Left ventricle myocardium superior (tissue), 1 donor: Measurements from ENCODE around the gene QDPR. TPM values are rescaled to one million over a fixed set of nuclear protein-coding genes. Genes with fewer than 3 reads are reported as not detected.
A peak's percentile ranks its signal among the peaks of the same experiment; 100 is the strongest.

Experiments used
- ATAC-seq: fragments of 200-7000 bp; cut with Tn5 transposase; one replicate; pipeline ENCODE4 v1.9.1; 2020; ENCODE audit warnings: mild to moderate bottlenecking, moderate library complexity
- DNase-seq: peaks from one replicate; pipeline ENCODE4 v3.0.0-alpha.2; 2020
- intact Hi-C: fragments of 100-400 bp; cut with micrococcal nuclease; formaldehyde crosslinking; loops from one replicate; pipeline ENCODE4 v1.11.0; 2022
- total RNA-seq: library from RNA; stranded (reverse); fragmentation: NEBNext Ultra II Directional; extraction: Animal tissue kit (Norgen Biotek cat#: 25700); gene quantifications from one replicate; pipeline ENCODE4 v1.2.1, GENCODE V29; 2021
- donor health status: DM: no; HTN: yes; CAD: no; lungs with severe emphysema.

The QDPR gene
- total RNA-seq, 1 donor from 2014 or later, result 53.6 TPM

DNA sequence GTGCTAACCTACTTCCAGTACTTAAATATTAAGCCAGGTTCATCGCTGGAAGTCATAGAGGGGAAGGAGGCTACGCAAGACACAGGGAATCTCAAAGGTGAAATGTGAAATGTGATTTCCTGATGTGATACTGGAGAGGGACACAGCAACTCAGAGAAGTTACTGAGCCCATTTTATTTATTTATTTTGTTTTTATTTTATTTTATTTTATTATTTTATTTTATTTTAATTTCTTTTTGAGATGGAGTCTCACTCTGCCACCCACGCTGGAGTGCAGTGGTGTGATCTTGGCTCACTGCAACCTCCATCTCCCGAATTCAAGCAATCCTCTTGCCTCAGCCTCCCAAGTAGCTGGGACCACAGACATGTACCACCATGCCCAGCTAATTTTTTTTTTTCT lies 22.8 kb upstream of the QDPR start:
- ATAC-seq (no peak), DNase-seq (no peak)
- intact Hi-C loops, result no loop called here

- intact Hi-C loops, result no loop called here
- DNase-seq (no peak), ATAC-seq (no peak)
These were observed 19.8 kb upstream of the QDPR start for GRCh38 chr4:17531538-17532285.

DNA sequence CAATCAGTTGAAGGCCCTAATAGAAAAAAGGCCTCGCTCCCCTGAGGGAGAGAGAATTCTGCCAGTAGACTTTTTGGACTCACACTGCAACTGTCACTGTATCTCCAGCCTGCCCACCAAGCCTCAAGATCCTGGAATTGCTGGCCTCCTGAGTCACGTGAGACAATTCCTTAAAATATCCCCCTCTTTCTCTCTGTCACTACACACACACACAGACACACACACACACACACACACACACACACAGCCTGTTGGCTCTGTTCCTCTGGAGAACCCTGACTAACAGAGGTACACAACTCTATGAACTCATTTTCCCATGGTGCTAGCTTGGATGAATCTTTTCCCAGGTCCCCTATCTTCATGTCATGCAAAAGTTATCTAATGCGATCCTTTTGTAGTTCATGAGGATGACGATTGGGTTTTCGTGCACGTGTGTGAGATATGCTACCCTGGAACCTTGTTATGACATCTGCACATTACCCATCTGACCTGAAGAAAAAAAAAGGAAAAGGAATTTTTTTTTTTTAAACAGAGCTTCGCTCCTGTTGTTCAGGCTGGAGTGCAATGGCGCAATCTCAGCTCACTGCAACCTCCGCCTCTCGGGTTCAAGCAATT lies 16.8 kb upstream of the QDPR start:
- ATAC-seq, result no peak
- DNase-seq, result no peak
- intact Hi-C loops, result no loop called here

GRCh38 chr4:17526695-17527477 lies 15.0 kb upstream of the QDPR start:
- intact Hi-C loops, result no loop called here
- no peak for ATAC-seq
- DNase-seq, result no peak

- intact Hi-C loops, result no loop called here
- no peak for ATAC-seq
- no peak for DNase-seq
These were observed 11.8 kb upstream of the QDPR start for GRCh38 chr4:17523662-17524061.

DNA sequence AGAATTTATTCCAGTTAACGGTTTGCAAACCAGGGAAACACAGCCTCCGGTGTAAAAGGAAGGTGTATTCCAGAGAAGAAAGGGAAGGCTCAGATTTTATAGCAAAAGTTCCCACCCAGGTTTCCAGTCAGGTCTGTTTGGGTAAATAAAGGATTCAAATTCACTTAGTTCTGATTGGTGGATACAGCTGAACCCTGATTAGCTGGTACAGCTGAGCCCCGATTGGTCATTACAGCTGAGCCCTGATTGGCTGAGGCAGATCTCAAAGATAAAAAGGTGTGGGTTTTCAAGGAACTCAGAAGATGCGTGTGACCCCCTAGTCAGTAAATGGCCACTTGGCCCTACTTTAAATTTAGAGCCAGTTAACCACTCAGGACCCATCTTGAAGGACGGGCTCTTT lies 9.7 kb upstream of the QDPR start:
- intact Hi-C loops, result no loop called here
- ATAC-seq (no peak), DNase-seq (no peak)

DNA sequence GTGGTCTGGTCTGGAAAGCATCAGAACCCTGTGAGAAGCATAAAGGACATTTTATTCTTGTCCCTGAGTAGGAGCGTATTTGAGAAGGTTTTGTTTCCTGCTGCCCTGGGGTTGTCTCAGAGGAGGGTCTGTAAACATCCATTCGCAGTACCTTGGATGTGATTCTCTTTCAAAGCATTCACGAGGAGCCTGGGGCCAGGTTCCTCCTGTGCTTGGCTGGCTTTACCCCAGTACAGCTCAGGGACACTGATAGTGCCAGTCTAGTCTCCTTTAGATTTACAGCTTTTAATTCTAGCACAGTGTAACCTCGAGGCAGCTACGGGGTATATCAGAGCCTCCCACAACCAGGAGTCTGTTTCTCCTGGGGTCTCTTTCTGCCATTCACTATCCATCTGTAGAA lies 5.8 kb upstream of the QDPR start:
- intact Hi-C loops, result no loop called here
- DNase-seq, result no peak
- no peak for ATAC-seq

GRCh38 chr4:17516980-17517379 lies 5.1 kb upstream of the QDPR start:
- intact Hi-C loops, result no loop called here
- DNase-seq (no peak), ATAC-seq (no peak)

DNA sequence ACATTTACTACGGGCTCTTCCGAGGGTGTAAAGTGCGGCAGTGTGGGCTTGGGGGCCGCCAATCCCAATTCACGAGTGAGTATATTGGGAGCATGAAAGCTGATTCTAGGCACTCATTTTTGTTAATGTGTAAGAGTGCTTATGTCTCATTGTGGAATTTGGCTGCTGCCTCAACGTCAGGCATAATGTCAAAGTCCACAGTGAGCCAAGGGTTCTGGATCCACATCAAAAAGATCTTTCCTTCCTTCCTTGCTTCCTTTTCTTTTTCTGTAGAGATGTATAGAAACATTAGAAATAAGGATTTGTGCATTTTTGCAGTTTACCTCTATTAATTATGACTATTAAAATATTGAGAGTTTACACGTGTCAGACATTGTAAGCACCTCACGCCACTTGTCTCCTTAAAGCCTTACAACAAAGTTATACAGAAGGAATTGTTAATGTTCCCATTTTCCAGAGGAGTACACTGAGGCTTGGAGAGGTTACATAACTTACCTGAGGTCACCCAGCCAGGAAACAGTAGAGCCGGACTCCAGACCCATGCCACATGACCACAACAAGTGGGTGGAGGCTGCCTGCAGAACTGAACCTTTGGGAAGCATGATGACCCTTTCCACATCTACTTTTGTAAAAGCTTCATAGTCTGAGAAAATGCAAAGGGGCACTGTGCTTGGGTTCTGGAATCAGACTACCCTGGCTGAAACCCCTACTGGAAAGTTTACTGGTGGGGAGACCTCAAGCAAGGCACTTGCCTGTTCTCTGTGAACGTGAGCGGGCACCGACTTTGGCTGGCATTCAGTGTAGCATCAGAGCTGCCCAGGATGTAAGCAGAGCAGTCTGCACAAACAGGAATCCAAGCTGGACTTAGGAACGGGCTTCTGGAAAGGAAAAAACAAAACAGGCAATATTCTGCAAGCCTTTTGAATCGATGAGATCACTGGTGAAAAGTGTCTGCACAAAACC lies 3.8 kb upstream of the QDPR start:
- intact Hi-C loops, result no loop called here
- DNase-seq (no peak), ATAC-seq (no peak)

DNA sequence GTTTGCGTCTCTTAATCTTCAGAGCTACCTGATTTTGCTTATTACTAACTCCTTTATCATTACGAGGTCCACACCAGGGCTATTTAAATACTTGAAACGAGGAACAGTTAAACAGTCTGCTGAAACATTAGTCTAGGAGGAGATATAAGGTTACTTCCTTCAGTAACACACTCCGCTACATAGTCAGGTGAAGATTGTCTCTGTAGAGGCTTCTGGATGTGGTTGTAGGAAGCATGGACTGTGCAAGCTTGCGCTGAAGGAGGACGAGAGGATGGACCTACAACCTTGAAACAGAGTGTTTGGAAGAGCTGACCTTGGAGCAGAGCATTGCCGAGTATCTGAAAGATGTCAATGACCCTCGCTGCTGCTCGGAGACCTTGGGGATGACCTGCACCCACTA lies 3.0 kb upstream of the QDPR start, which contains the start of gene CLRN2:
TSS of gene CLRN2 (plus strand) at position 301 of the 400 bp plus-strand sequence. CDS start 102 bp downstream, outside the sequence.
- intact Hi-C loops, result no loop called here

GRCh38 chr4:17512973-17513665 lies 1.2 kb upstream of the QDPR start:
- no peak for DNase-seq
- ATAC-seq, result no peak
- intact Hi-C loops, result no loop called here

More for the DNA sequence above, 3.0 kb upstream of the QDPR start, which contains the start of gene CLRN2:
- ATAC-seq (no peak), DNase-seq (no peak)

DNA sequence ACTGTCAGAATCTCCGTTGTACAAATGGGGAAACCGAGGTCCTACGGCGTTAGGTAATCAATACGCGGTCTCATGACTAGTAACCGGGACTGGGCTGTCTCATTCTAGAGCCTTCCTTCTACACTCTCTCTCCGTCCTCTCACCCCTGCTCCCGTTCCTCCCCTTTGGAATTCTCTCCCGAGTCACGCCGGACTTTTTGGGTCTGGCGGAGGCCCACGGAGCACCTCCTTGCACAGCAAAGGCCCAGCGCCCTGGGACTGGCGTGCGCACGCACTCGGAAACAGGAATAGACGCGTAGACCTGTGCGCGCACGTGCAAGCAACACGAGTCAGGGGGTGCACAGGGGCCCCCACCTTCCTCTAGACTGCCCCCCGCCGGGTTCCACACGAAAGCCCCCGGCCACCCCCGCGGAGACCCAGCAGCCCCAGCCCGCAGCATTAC lies 361 bp downstream of the QDPR start:
- peak; percentile 72 for ATAC-seq
- intact Hi-C loops, result no loop called here

GRCh38 chr4:17511051-17511450 lies 839 bp downstream of the QDPR start:
- DNase-seq (peak; percentile 45), ATAC-seq (peak; percentile 39)
- intact Hi-C loops, result no loop called here

More for the DNA sequence above, 361 bp downstream of the QDPR start:
- DNase-seq, result peak; percentile 73

GRCh38 chr4:17510582-17510981 lies 1.3 kb downstream of the QDPR start:
- intact Hi-C loops, result no loop called here
- DNase-seq (no peak), ATAC-seq (no peak)

DNA sequence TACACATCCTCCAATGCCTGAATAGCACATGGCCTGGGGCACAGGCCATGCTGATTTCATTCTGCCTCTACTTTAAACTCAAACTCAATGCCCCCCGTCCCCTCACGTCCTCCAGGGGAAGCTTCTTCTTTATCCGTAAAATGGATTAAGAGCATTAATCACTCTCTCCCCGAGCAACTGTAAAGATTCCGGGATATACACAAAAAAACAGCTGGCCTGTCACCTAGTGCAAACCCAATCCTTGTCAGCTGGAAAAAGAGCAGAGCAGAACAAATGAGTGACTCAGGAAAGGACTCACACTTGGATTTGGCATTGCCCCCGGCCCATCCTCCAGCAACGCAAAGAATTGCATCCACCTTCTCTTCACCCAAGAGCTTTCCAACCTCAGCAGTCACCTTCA lies 7.8 kb downstream of the QDPR start:
- intact Hi-C loops, result no loop called here
- ATAC-seq (no peak), DNase-seq (no peak)

GRCh38 chr4:17502756-17503155 lies 9.1 kb downstream of the QDPR start:
- DNase-seq, result no peak
- intact Hi-C loops, result no loop called here
- ATAC-seq, result no peak

DNA sequence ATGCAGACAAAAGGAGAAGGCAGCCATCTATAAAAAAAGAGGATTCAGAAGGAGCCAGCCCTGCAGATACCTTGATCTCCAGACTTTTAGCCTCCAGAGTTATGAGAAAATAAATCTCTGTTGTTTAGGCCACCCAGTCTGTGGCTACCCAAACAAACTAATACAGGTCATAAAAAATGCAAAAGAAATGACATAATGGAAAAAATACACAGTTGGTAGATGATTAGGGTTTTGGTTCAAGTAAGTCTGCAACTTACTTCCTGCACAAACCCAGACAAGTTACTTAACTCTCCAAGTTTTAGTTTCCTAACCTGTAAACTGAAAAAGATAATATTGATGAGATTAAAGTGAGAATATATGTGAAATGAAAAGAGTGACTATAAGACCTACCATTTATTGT lies 11.3 kb downstream of the QDPR start:
- DNase-seq (no peak), ATAC-seq (no peak)
- intact Hi-C loops, result no loop called here

DNA sequence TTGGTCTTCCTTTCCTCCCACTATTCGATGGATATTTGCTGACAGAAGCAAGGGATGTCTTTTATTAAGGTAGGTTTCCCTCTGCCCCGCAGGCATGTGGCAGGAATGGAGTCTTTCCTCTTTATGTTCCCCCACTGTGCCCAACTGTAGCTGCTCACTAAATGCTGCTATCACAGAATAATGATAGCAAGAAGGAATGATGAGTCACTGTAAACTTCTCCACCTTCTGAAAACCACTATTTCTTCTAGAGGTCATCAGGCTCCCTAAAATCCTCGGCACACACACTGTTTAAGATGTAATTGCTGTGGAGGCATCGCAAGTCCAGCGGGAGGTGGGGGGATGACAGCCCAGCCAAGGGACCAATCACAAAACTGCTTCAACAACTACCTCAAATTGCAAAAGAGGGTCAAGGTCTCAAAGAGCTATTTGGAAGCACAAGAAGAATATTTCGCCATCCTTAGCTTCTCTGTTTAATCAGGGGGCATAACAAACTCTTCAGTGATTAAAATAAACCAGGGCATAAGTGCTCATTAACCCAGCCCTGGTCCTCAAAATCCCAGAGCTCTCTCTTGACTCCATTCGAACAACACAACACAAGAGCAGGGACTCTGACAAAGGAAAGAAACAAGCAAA lies 13.9 kb downstream of the QDPR start:
- DNase-seq (no peak), ATAC-seq (no peak)
- intact Hi-C loops, result no loop called here
